ENCODE results near the gene CFAP299.
"Not testable (repeated sequence)": the region's sequence is repeated elsewhere in the genome, so short reads cannot be mapped to it uniquely, and the experiment has no call there.

CFAP299 gene

GRCh38 chr4:80790152-80790551 lies 454.6 kb downstream of the CFAP299 start:
- Mint-ChIP-seq H3K36me3 (ENCODE audit: low read depth) (no peaks in the 10 kb centered on the region), H3K9me3 (peaks cover 4% of the 10 kb centered on the region), H3K4me1 (peaks cover 13% of the 10 kb centered on the region), H3K4me3 (no peak overlapping the region), H3K27me3 (ENCODE audit: low read depth) (no peaks in the 10 kb centered on the region), H3K27ac (no peak overlapping the region)
- no peak for TF ChIP-seq CTCF (IDR thresholded peaks at IDR 0.05; ENCODE audit: unreplicated experiment in 3 of 3)

GRCh38 chr4:80793660-80794059 lies 458.1 kb downstream of the CFAP299 start:
- H3K27ac Mint-ChIP-seq; H3K4me1 Mint-ChIP-seq; H3K27me3 Mint-ChIP-seq (ENCODE audit: low read depth); H3K36me3 Mint-ChIP-seq (ENCODE audit: low read depth); H3K4me3 Mint-ChIP-seq: not testable (repeated sequence)
- peaks cover 27% of the 10 kb centered on the region for H3K9me3 Mint-ChIP-seq

- peaks cover 28% of the 10 kb centered on the region for H3K9me3 Mint-ChIP-seq
- no peaks in the 10 kb centered on the region for H3K27me3 Mint-ChIP-seq (ENCODE audit: low read depth)
- H3K36me3 Mint-ChIP-seq (ENCODE audit: low read depth): no peaks in the 10 kb centered on the region
- no peak overlapping the region for H3K27ac Mint-ChIP-seq
- no peak for TF ChIP-seq CTCF (IDR thresholded peaks at IDR 0.05; ENCODE audit: unreplicated experiment in 3 of 3)
- no peak overlapping the region for H3K4me3 Mint-ChIP-seq
- no peaks in the 10 kb centered on the region for H3K4me1 Mint-ChIP-seq
These were observed 462.6 kb downstream of the CFAP299 start for GRCh38 chr4:80798082-80798481.

GRCh38 chr4:80800719-80801118 lies 465.2 kb downstream of the CFAP299 start:
- not testable (repeated sequence) for H3K4me1 Mint-ChIP-seq; H3K36me3 Mint-ChIP-seq (ENCODE audit: low read depth); H3K27ac Mint-ChIP-seq; H3K27me3 Mint-ChIP-seq (ENCODE audit: low read depth); H3K4me3 Mint-ChIP-seq
- H3K9me3 Mint-ChIP-seq: peaks cover 23% of the 10 kb centered on the region

- H3K4me3 Mint-ChIP-seq: no peak overlapping the region
- no peaks in the 10 kb centered on the region for H3K36me3 Mint-ChIP-seq (ENCODE audit: low read depth)
- no peak for TF ChIP-seq CTCF (IDR thresholded peaks at IDR 0.05; ENCODE audit: unreplicated experiment in 3 of 3)
- H3K9me3 Mint-ChIP-seq: peaks cover 4% of the 10 kb centered on the region
- H3K27me3 Mint-ChIP-seq (ENCODE audit: low read depth): no peaks in the 10 kb centered on the region
- no peaks in the 10 kb centered on the region for H3K4me1 Mint-ChIP-seq
- no peak overlapping the region for H3K27ac Mint-ChIP-seq
These were observed 467.8 kb downstream of the CFAP299 start for GRCh38 chr4:80803337-80803736.

GRCh38 chr4:80806472-80806871 lies 470.9 kb downstream of the CFAP299 start:
- no peaks in the 10 kb centered on the region for H3K4me1 Mint-ChIP-seq
- no peaks in the 10 kb centered on the region for H3K9me3 Mint-ChIP-seq
- H3K36me3 Mint-ChIP-seq (ENCODE audit: low read depth): no peaks in the 10 kb centered on the region
- no peak overlapping the region for H3K4me3 Mint-ChIP-seq
- H3K27me3 Mint-ChIP-seq (ENCODE audit: low read depth): no peaks in the 10 kb centered on the region
- peak overlapping the region in 1 of 3 experiments; percentile 76 for H3K27ac Mint-ChIP-seq
- no peak for TF ChIP-seq CTCF (IDR thresholded peaks at IDR 0.05; ENCODE audit: unreplicated experiment in 3 of 3)

- H3K4me1 Mint-ChIP-seq: no peaks in the 10 kb centered on the region
- H3K36me3 Mint-ChIP-seq (ENCODE audit: low read depth): no peaks in the 10 kb centered on the region
- no peaks in the 10 kb centered on the region for H3K27me3 Mint-ChIP-seq (ENCODE audit: low read depth)
- H3K27ac Mint-ChIP-seq: no peak overlapping the region
- no peak overlapping the region for H3K4me3 Mint-ChIP-seq
- H3K9me3 Mint-ChIP-seq: no peaks in the 10 kb centered on the region
- TF ChIP-seq CTCF (IDR thresholded peaks at IDR 0.05; ENCODE audit: unreplicated experiment in 3 of 3): no peak
These were observed 473.7 kb downstream of the CFAP299 start for GRCh38 chr4:80809039-80809729.

Data from nephron (organoid).